Caco-2 (cell line): ENCODE measurements around the gene RIPK3. TPM values are rescaled to one million over a fixed set of nuclear protein-coding genes. Genes with fewer than 3 reads are reported as not detected.

Experiments used
- BruUV-seq: library from RNA; stranded (reverse); fragments of 400-500 nt; replicated peaks from 2 replicates; lab custom pipeline; 2021; lab: Mats Ljungman, UMichigan
- CTCF ChIA-PET: fragments of 300-600 bp; sonication (Branson Sonifier 250); formaldehyde crosslinking; loops from one replicate; lab custom pipeline; 2022; ENCODE audit warnings: antibody characterized with exemption; lab: Charles Lee
- POLR2A ChIA-PET: fragments of 300-600 bp; sonication (Branson Sonifier 250); formaldehyde crosslinking; loops from one replicate; lab custom pipeline; 2022; ENCODE audit warnings: antibody characterized with exemption; lab: Charles Lee
- DNase-seq, 2 experiments: peaks; one replicate each; pipeline versions ENCODE4 v3.0.0 to v3.0.0-alpha.2; 2020 to 2022
- H3K27me3 ChIP-seq: replicated peaks from 2 replicates; pipeline ENCODE4 v1.6.0; 2011; ENCODE audit warnings: low read length; ENCODE audit not compliant: control insufficient read depth, insufficient read depth
- H3K36me3 ChIP-seq: 2 replicates; pipeline ENCODE4 v1.5.1; 2011; ENCODE audit warnings: low read length; ENCODE audit not compliant: control insufficient read depth, insufficient read depth
- H3K4me1 ChIP-seq: fragments of 250-450 bp; sonication (Bioruptor Pico); 2 replicates; pipeline ENCODE4 v1.5.1; 2020; ENCODE audit warnings: mild to moderate bottlenecking
- H3K4me3 ChIP-seq: 2 replicates; pipeline ENCODE4 v1.5.1; 2011; ENCODE audit warnings: low read depth, mild to moderate bottlenecking, control low read depth, low read length
- H3K9me3 ChIP-seq: fragments of 250-450 bp; sonication (Bioruptor Pico); 2 replicates; pipeline ENCODE4 v1.5.1; 2020; ENCODE audit warnings: mild to moderate bottlenecking, moderate library complexity
- H3K27ac Mint-ChIP-seq: one replicate; pipeline ENCODE4 v1.8.0; 2022; ENCODE audit warnings: mixed read lengths; ENCODE audit not compliant: unreplicated experiment
- H3K27me3 Mint-ChIP-seq: one replicate; pipeline ENCODE4 v1.8.0; 2022; ENCODE audit warnings: mixed read lengths; ENCODE audit not compliant: insufficient read depth, unreplicated experiment
- H3K36me3 Mint-ChIP-seq: one replicate; pipeline ENCODE4 v1.8.0; 2022; ENCODE audit warnings: mild to moderate bottlenecking, mixed read lengths; ENCODE audit not compliant: insufficient read depth, unreplicated experiment
- H3K4me1 Mint-ChIP-seq: one replicate; pipeline ENCODE4 v1.8.0; 2022; ENCODE audit warnings: low read depth, mixed read lengths; ENCODE audit not compliant: unreplicated experiment
- H3K4me3 Mint-ChIP-seq: one replicate; pipeline ENCODE4 v1.8.0; 2022; ENCODE audit warnings: mild to moderate bottlenecking, moderate library complexity, mixed read lengths; ENCODE audit not compliant: unreplicated experiment
- H3K9me3 Mint-ChIP-seq: one replicate; pipeline ENCODE4 v1.8.0; 2022; ENCODE audit warnings: mixed read lengths; ENCODE audit not compliant: unreplicated experiment
- intact Hi-C: fragments of 100-400 bp; cut with micrococcal nuclease; formaldehyde crosslinking; loops from one replicate; pipeline ENCODE4 v1.10.0; 2022; ENCODE audit not compliant: unreplicated experiment
- total RNA-seq: library from RNA; stranded (reverse); gene quantifications from 2 replicates; pipeline ENCODE4 v1.2.3, GENCODE V29; 2022
- TF ChIP-seq, protein P1 (sequence below), 2 experiments: fragments of 200-600 bp in 1 of 2; IDR thresholded peaks; 1 replicate in 1 of 2; 2 replicates in 1 of 2; pipeline versions ENCODE4 v1.5.1 to v1.8.0; 2011 to 2022; ENCODE audit warnings: antibody characterized with exemption in 1 of 2, control low read depth in 1 of 2, inconsistent platforms in 1 of 2, low read depth in 1 of 2, low read length in 1 of 2, mild to moderate bottlenecking in 1 of 2, moderate library complexity in 1 of 2; ENCODE audit not compliant: insufficient read depth in 1 of 2, severe bottlenecking in 1 of 2, unreplicated experiment in 1 of 2

RIPK3 gene
- total RNA-seq, 1 experiment from 2014 or later = 1.5 TPM

DNA sequence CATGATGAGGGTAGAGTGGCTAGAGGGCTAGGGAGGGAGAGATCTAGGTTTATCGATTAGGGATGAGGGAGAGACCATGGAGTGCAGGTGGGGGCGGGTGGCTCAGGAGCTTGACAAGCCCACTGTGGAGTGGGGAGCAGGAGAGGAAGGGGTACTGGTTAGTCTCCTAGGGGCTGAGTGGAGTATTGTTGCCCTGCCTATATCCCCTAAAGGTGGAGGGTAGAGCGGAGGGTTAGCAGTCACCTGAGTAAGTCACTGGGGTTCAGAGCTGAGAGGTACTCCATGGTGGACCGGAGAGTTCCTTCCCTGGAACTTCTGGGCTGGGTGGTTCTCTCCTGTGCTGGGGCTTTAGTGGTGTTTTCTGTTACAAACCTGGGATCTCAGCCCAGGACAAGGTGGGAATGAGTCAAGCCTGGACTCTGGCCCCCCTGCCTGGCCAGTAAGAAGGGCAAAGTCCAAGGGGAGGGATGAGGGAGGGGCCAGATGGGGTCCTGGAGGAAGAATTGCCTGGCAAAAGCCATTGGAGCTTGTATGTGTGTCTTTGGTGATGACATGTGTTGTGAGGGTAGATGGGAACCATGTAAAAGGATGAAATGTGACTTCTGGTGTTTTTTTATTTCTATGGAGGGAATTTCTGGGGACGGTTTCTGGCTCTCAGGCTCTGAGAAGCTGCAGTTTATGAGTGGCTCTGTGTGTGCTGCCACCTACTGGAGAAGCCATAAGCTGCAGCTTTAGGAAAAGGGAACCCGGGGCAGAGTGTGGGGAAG is 32.0 kb downstream of the RIPK3 start, which contains the start of gene CIDEB:
Gene CIDEB, minus strand, starts transcription at position 403 of the 767 bp plus-strand sequence. Its CDS starts 119 bp downstream, at position 284.
- peaks cover 57% of the 10 kb centered on the region for H3K36me3 Mint-ChIP-seq
- peak within 1 kb of the TSS; percentile 74 for H3K27ac Mint-ChIP-seq

DNA sequence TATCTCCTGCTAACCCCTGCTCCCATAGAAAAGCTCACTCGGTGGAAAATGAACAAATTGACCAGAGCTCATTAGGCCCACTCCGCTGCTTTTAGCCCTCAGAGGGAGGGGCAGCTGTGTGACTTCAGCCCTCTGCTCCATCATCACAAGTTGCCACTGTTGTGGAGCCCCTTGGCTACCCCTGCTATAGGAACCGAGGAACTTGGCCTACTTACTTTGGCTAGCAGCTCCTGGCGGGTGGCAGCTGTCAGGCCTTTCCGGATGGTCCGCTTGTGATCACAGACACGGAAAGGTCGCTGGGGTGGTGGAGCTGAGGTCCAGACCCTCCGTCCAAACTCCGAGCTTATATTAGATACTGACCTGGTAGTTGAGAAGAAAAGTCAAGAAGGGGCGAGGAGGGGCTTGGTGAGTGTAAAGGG is 32.6 kb downstream of the RIPK3 start:
- Mint-ChIP-seq H3K4me3 (peak overlapping the region; percentile 56), H3K27ac (peak overlapping the region; percentile 74), H3K36me3 (peaks cover 63% of the 10 kb centered on the region), H3K4me1 (peaks cover 21% of the 10 kb centered on the region), H3K9me3 (no peaks in the 10 kb centered on the region), H3K27me3 (no peaks in the 10 kb centered on the region)
- no peaks in the 10 kb centered on the region for H3K9me3 ChIP-seq
- BruUV-seq = TSS peak; percentile 4
- intact Hi-C loops = no loop called here
- POLR2A ChIA-PET = interaction anchor here (0.8 to 1.2 kb wide), 2 partner anchors 65 to 94 kb away, joined by 3 to 5 read pairs; partner anchors contain the start of genes CHMP4A and TINF2
- H3K4me1 ChIP-seq = peaks cover 21% of the 10 kb centered on the region
- CTCF ChIA-PET = interaction anchor here (0.6 to 4.3 kb wide), 8 partner anchors 9 to 125 kb away, joined by 3 to 54 read pairs (median 10); partner anchors contain the start of genes DHRS1, NOP9 and TINF2
- peak overlapping the region; percentile 5 for H3K4me3 ChIP-seq
- TF ChIP-seq, protein P1, sequence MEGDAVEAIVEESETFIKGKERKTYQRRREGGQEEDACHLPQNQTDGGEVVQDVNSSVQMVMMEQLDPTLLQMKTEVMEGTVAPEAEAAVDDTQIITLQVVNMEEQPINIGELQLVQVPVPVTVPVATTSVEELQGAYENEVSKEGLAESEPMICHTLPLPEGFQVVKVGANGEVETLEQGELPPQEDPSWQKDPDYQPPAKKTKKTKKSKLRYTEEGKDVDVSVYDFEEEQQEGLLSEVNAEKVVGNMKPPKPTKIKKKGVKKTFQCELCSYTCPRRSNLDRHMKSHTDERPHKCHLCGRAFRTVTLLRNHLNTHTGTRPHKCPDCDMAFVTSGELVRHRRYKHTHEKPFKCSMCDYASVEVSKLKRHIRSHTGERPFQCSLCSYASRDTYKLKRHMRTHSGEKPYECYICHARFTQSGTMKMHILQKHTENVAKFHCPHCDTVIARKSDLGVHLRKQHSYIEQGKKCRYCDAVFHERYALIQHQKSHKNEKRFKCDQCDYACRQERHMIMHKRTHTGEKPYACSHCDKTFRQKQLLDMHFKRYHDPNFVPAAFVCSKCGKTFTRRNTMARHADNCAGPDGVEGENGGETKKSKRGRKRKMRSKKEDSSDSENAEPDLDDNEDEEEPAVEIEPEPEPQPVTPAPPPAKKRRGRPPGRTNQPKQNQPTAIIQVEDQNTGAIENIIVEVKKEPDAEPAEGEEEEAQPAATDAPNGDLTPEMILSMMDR (IDR thresholded peaks at IDR 0.05; ENCODE audit: insufficient read depth in 1 of 2, low read depth in 1 of 2, low read length in 1 of 2, severe bottlenecking in 1 of 2, unreplicated experiment in 1 of 2) = no peak
- H3K27me3 ChIP-seq = no peaks in the 10 kb centered on the region
- no peak for DNase-seq
- peaks cover 4% of the 10 kb centered on the region for H3K36me3 ChIP-seq

More for the DNA sequence above, 32.0 kb downstream of the RIPK3 start, which contains the start of gene CIDEB:
- DNase-seq = peak; percentile 82 to 87
- POLR2A ChIA-PET = interaction anchor here (0.7 to 1.6 kb wide), 6 partner anchors 8 to 94 kb away, joined by 3 to 11 read pairs (median 4); partner anchors contain the start of genes CHMP4A, DHRS1, NOP9 and TINF2
- Mint-ChIP-seq H3K4me1 (peaks cover 21% of the 10 kb centered on the region), H3K27me3 (no peaks in the 10 kb centered on the region), H3K4me3 (peak within 1 kb of the TSS; percentile 56), H3K9me3 (no peaks in the 10 kb centered on the region)
- peaks cover 4% of the 10 kb centered on the region for H3K36me3 ChIP-seq
- peaks cover 21% of the 10 kb centered on the region for H3K4me1 ChIP-seq
- H3K4me3 ChIP-seq = peak within 1 kb of the TSS; percentile 10
- TF ChIP-seq, protein P1 (IDR thresholded peaks at IDR 0.05; ENCODE audit: insufficient read depth in 1 of 2, low read depth in 1 of 2, low read length in 1 of 2, severe bottlenecking in 1 of 2, unreplicated experiment in 1 of 2) = peak; percentile 89 to 94
- H3K27me3 ChIP-seq = no peaks in the 10 kb centered on the region
- CTCF ChIA-PET = interaction anchor here (0.5 to 4.3 kb wide), 23 partner anchors 9 to 249 kb away, joined by 3 to 54 read pairs (median 4); partner anchors contain the start of genes CHMP4A, DHRS1, IRF9 and NOP9
- intact Hi-C loops = loop anchor here (1.0 kb wide), 3 partner anchors 8 to 64 kb away; partner anchors contain the start of genes DHRS1, NOP9 and RABGGTA
- BruUV-seq = no TSS peak
- no peaks in the 10 kb centered on the region for H3K9me3 ChIP-seq

DNA sequence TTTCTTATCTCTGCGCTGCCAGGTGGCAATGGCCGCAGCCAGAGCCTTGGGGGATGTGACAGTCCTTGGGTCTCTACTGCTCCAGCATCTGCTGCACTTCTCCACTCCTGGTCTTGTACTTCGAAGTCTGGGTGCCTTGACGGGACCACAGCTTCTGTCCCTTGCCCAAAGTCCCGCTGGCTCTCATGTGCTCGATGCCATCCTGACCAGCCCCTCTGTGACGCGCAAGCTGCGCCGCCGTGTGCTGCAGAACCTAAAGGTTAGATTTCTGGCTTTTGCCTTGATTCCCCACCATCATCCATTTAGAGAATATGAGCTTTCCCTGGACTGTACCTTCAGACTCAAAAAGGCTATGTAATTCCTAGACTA is 35.8 kb downstream of the RIPK3 start:
- TF ChIP-seq, protein P1 (IDR thresholded peaks at IDR 0.05; ENCODE audit: insufficient read depth in 1 of 2, low read depth in 1 of 2, low read length in 1 of 2, severe bottlenecking in 1 of 2, unreplicated experiment in 1 of 2) = no peak
- Mint-ChIP-seq H3K27ac (no peak overlapping the region), H3K4me3 (no peak overlapping the region), H3K27me3 (no peaks in the 10 kb centered on the region), H3K9me3 (no peaks in the 10 kb centered on the region), H3K36me3 (peaks cover 70% of the 10 kb centered on the region), H3K4me1 (peaks cover 27% of the 10 kb centered on the region)
- no peaks in the 10 kb centered on the region for H3K9me3 ChIP-seq
- DNase-seq = no peak
- no TSS peak for BruUV-seq
- H3K4me1 ChIP-seq = peaks cover 21% of the 10 kb centered on the region
- no peak overlapping the region for H3K4me3 ChIP-seq
- peaks cover 6% of the 10 kb centered on the region for H3K36me3 ChIP-seq
- intact Hi-C loops = no loop called here
- no peaks in the 10 kb centered on the region for H3K27me3 ChIP-seq
- POLR2A ChIA-PET = no interaction called here
- CTCF ChIA-PET = no interaction called here
